GM13976 (cell line): ENCODE results near the gene GALNT12.
A peak's percentile ranks its signal among the peaks of the same experiment; 100 is the strongest.

Source experiments
- DNase-seq: peaks from one replicate; pipeline ENCODE4 v3.0.0; 2012; ENCODE audit warnings: low spot score
- in situ Hi-C: fragments of 300-500 bp; cut with MboI; formaldehyde crosslinking; loops from one replicate; pipeline ENCODE4 v1.12.0; 2022; ENCODE audit warnings: low sequenced_read_pairs, mixed read lengths, inconsistent platforms; ENCODE audit not compliant: unreplicated experiment
- TF ChIP-seq, protein P1 (sequence below): IDR thresholded peaks from 2 replicates; pipeline ENCODE4 v1.5.1; 2012; ENCODE audit warnings: borderline replicate concordance, mild to moderate bottlenecking; ENCODE audit not compliant: insufficient read depth; ENCODE audit errors: extremely low read depth, missing control alignments, control extremely low read depth

GALNT12 gene

DNA sequence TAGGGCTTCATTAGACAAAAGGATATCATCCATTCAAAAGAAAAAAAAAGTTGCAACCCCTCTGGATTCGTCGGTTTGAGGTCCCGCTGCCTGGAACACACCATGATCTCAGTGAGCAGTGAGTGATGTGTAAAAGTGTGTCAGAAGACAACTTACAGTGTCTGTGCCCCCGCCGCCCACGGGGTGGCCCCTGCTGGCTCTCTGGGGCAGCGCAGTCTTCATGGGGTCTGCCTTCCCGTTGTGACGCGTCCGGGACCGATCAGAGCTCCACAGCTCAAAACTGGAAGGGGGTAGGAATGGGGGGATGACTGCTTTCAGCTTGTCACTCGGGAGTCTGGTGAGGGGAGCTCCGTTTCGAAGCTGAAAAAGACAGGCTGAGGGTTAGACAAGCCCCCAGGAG lies 33.7 kb upstream of the GALNT12 start:
- in situ Hi-C loops = loop anchor here (10.0 to 25.0 kb wide), 2 partner anchors 236 to 459 kb away; no protein-coding TSS in a partner anchor
- TF ChIP-seq, protein P1, sequence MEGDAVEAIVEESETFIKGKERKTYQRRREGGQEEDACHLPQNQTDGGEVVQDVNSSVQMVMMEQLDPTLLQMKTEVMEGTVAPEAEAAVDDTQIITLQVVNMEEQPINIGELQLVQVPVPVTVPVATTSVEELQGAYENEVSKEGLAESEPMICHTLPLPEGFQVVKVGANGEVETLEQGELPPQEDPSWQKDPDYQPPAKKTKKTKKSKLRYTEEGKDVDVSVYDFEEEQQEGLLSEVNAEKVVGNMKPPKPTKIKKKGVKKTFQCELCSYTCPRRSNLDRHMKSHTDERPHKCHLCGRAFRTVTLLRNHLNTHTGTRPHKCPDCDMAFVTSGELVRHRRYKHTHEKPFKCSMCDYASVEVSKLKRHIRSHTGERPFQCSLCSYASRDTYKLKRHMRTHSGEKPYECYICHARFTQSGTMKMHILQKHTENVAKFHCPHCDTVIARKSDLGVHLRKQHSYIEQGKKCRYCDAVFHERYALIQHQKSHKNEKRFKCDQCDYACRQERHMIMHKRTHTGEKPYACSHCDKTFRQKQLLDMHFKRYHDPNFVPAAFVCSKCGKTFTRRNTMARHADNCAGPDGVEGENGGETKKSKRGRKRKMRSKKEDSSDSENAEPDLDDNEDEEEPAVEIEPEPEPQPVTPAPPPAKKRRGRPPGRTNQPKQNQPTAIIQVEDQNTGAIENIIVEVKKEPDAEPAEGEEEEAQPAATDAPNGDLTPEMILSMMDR = no peak

DNA sequence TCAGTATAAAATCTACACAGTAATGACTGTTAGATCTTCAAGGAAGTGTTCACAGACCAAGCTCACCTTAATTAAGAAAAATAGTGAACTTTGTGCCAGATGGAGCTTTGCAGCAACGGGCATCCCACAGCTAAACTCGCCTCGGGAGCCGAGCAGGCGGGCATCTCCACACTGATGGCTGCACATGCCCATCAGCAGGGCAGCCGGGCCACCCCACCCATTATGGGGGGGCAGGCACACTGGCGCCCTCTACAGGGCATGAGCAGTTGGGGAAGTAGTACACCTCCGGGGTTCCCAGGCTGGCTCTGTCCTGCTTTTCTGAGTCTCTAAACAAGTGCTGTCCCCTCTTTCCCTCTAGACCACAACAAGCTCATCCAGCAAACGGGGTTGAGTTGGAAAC lies 32.7 kb upstream of the GALNT12 start:
- DNase-seq = peak; percentile 66
- in situ Hi-C loops = loop anchor here (10.0 to 25.0 kb wide), 2 partner anchors 237 to 460 kb away; no protein-coding TSS in a partner anchor
- TF ChIP-seq, protein P1 = peak; percentile 52

More for the DNA sequence above, 33.7 kb upstream of the GALNT12 start:
- no peak for DNase-seq

DNA sequence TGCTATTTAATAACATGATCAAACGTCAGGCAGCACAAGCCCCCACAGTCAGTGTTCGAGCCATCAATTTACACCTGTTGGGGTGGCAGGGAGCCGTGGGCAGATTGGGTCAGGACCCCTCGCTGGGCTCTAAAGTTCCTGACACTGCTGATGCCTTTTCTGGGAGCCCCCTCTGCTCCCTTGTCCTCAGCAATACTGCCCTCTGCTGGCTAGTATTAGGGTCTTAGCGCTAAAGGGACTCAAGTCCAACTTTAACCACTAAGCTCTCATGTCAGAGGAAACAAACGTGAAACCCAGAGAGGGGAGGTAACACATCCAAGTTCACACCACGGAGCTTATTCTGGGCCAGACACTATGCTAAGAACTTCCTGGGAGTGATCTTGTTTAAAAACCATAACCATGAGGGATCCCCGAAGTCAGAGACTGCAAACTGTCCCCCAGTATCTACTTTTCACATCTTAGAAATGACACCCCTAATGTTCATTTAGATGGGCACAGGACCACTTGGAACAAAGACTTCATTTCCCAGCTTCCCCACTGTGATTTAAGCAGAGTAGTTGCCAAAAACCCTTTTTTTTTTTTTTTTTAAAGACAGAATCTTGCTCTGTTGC lies 31.5 kb upstream of the GALNT12 start:
- peak; percentile 82 for DNase-seq
- in situ Hi-C loops = loop anchor here (10.0 kb wide), 1 partner anchor 461 kb away; no protein-coding TSS in a partner anchor
- TF ChIP-seq, protein P1 = peak; percentile 61

DNA sequence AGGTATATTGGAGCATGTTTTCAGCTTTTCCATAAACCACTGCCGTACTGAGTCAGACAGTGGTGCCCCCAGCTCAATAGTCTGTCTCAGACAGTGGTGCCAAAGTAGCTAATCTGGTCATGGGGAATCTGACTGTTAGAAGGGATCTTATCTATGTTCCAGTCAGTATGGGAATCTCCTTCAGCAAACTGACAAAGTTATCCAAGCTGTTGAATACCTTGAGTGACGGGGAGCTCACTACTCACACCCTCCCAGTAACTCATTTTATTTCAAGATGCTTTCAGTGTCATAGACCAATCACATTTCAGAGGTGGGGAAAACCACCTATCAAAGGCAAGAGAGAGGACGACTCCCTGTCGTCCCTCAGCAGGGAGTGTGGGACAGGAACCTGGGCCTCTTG lies 29.9 kb upstream of the GALNT12 start:
- in situ Hi-C loops = loop anchor here (10.0 kb wide), 1 partner anchor 463 kb away; no protein-coding TSS in a partner anchor
- TF ChIP-seq, protein P1 = no peak
- no peak for DNase-seq

DNA sequence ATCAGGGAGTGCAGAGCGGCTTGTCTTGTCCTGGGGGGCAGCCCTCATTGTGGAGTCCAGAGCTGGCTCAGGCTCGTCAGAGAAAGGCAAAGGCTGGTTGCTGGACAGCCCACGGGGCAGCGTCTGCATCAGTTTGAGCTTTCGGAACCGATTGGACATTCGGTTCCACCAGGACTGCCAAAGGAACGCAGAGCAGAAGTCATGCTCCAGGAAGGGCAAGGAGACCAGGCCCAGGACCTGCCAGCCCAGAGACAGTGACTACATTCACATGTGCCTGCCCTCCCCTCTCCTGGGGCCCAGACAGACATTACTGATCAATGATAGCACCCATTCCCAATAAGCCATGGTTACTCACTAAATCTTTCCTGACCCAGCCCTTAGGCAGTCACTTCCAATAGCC lies 29.2 kb upstream of the GALNT12 start:
- DNase-seq = no peak
- in situ Hi-C loops = loop anchor here (10.0 kb wide), 1 partner anchor 463 kb away; no protein-coding TSS in a partner anchor
- TF ChIP-seq, protein P1 = no peak

DNA sequence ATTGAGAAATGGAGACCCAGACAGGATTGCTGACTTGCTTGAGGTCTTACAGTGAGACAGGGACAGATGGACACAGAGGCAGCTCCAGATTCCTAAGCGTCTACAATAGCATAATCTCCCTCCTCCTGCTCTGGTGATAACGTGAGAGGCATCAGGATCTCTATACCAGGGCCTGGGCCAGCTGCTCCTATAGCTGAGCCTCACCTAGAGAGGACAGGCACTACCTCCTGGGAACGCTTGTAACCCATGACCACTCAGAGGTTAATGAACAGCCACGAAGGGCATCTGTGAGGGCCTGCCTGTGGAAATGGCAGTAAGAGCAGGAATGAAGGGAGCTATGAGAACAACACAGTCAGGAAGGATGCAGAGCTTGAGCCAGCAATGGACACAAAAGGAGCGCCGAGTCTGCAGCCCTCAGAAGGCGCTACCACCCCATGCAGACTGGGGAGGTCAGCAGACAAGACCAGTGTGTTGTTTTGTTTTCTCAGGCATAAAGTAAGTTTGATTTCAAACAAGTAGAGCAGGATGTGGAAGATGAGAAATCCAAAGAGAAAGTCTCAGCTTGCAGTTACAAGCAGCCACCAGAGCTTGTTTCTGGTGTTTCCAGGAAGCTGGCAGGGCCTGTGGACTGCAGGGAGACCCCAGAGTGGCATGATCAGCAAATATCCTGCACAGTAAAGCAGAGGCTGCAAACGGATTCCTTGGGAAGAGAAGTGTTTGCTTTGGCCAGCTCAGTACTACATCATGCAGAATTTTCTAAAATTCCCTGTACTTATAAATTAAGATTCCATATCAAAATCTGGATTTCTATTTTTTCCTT lies 28.5 kb upstream of the GALNT12 start:
- in situ Hi-C loops = loop anchor here (10.0 kb wide), 1 partner anchor 464 kb away; no protein-coding TSS in a partner anchor
- no peak for DNase-seq
- TF ChIP-seq, protein P1 = no peak
